ENCODE data around the gene MUC16.

- TF ChIP-seq EZH2 (IDR thresholded peaks at IDR 0.05): no peak
- no peak for TF ChIP-seq POLR2AphosphoS5 (IDR thresholded peaks at IDR 0.05; ENCODE audit: borderline replicate concordance, low read depth, low read length)
- TF ChIP-seq FOXP2 (optimal IDR thresholded peaks at IDR 0.05; ENCODE audit: control extremely low read depth, extremely low read length, insufficient read depth): no peak
Observed at GRCh38 chr19:9041023-9041422, 30.8 kb upstream of the MUC16 start.
